DOHH2 (cell line): Measurements from ENCODE around the gene POR.

Source experiments
- H3F3A ChIP-seq: fragments of 200-600 bp; sonication (generic), shearing (Covaris generic); 2 replicates; pipeline ENCODE4 v1.6.0; 2016; ENCODE audit warnings: antibody characterized with exemption, mild to moderate bottlenecking; ENCODE audit not compliant: control insufficient read depth, insufficient read depth
- H3K27ac ChIP-seq: fragments of 200-600 bp; sonication (generic); 2 replicates; pipeline ENCODE4 v1.5.1; 2014; ENCODE audit warnings: low read depth, mild to moderate bottlenecking, low read length, moderate library complexity
- H3K27me3 ChIP-seq: fragments of 200-600 bp; sonication (generic); 2 replicates; pipeline ENCODE4 v1.6.1; 2014; ENCODE audit warnings: mild to moderate bottlenecking, low read length, mixed read lengths; ENCODE audit not compliant: control insufficient read depth
- H3K36me3 ChIP-seq: fragments of 200-600 bp; sonication (generic); 2 replicates; pipeline ENCODE4 v1.6.1; 2014; ENCODE audit warnings: mild to moderate bottlenecking, low read length, moderate library complexity, mixed read lengths; ENCODE audit not compliant: control insufficient read depth
- H3K4me1 ChIP-seq: fragments of 200-600 bp; sonication (generic); 2 replicates; pipeline ENCODE4 v1.6.1; 2014; ENCODE audit warnings: mild to moderate bottlenecking, low read length, mixed read lengths; ENCODE audit not compliant: control insufficient read depth
- H3K4me2 ChIP-seq: fragments of 200-600 bp; sonication (generic); 2 replicates; pipeline ENCODE4 v1.6.0; 2014; ENCODE audit warnings: mild to moderate bottlenecking, low read length, moderate library complexity
- H3K4me3 ChIP-seq: fragments of 200-600 bp; sonication (generic); 2 replicates; pipeline ENCODE4 v1.5.1; 2014; ENCODE audit warnings: mild to moderate bottlenecking, low read length, mixed read lengths
- H3K79me2 ChIP-seq: fragments of 200-600 bp; sonication (generic); 2 replicates; pipeline ENCODE4 v1.6.1; 2014; ENCODE audit warnings: mild to moderate bottlenecking, low read length, mixed read lengths; ENCODE audit not compliant: control insufficient read depth
- H3K9me2 ChIP-seq: fragments of 200-600 bp; sonication (generic); replicated peaks from 2 replicates; pipeline ENCODE4 v1.6.1; 2014; ENCODE audit warnings: mild to moderate bottlenecking, low read length, mixed read lengths; ENCODE audit not compliant: control insufficient read depth
- H3K9me3 ChIP-seq: fragments of 200-600 bp; sonication (generic); 2 replicates; pipeline ENCODE4 v1.6.1; 2014; ENCODE audit warnings: antibody characterized with exemption, low read length, mixed read lengths; ENCODE audit not compliant: control insufficient read depth, insufficient read depth
- H4K20me1 ChIP-seq: fragments of 200-600 bp; sonication (generic); 2 replicates; pipeline ENCODE4 v1.6.0; 2014; ENCODE audit warnings: low read depth, mild to moderate bottlenecking, antibody characterized with exemption, low read length, moderate library complexity; ENCODE audit not compliant: control insufficient read depth, insufficient read depth
- EZH2phosphoT487 ChIP-seq: fragments of 200-600 bp; sonication (generic); IDR thresholded peaks from 2 replicates; pipeline ENCODE4 v1.6.1; 2017; ENCODE audit warnings: borderline replicate concordance, mild to moderate bottlenecking, antibody characterized with exemption, low read length, moderate library complexity, mixed read lengths
- TF ChIP-seq, protein P1 (sequence below): fragments of 200-600 bp; sonication (generic); IDR thresholded peaks from one replicate; pipeline ENCODE4 v1.5.1; 2014; ENCODE audit warnings: antibody characterized with exemption, mild to moderate bottlenecking, low read depth, low read length; ENCODE audit not compliant: poor library complexity, severe bottlenecking

Gene POR

DNA sequence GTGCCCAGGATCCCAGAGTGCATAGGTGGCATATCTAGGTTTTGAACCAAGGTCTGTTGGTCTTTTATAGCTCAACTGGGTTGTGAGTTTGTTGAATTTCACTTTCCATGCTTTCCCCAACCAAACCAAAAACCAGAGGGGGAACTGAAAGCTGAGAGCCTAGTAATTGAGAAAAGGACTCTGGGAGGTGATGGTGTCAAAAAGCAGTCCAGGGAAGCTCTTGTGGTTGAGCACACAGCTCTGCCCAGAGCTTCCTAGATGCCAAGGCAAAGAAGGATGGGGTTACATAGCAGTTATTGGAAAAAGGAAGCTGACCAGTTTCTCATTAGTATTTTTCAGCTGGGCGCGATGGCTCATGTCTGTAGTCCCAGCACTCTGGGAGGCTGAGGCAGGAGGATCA is 9.9 kb downstream of the POR start:
- H3F3A ChIP-seq = no peaks in the 10 kb centered on the region
- no peak overlapping the region for H3K4me2 ChIP-seq
- H3K4me3 ChIP-seq = no peak overlapping the region
- H3K27me3 ChIP-seq = no peaks in the 10 kb centered on the region
- no peaks in the 10 kb centered on the region for H3K4me1 ChIP-seq
- H3K36me3 ChIP-seq = no peaks in the 10 kb centered on the region
- TF ChIP-seq, protein P1, sequence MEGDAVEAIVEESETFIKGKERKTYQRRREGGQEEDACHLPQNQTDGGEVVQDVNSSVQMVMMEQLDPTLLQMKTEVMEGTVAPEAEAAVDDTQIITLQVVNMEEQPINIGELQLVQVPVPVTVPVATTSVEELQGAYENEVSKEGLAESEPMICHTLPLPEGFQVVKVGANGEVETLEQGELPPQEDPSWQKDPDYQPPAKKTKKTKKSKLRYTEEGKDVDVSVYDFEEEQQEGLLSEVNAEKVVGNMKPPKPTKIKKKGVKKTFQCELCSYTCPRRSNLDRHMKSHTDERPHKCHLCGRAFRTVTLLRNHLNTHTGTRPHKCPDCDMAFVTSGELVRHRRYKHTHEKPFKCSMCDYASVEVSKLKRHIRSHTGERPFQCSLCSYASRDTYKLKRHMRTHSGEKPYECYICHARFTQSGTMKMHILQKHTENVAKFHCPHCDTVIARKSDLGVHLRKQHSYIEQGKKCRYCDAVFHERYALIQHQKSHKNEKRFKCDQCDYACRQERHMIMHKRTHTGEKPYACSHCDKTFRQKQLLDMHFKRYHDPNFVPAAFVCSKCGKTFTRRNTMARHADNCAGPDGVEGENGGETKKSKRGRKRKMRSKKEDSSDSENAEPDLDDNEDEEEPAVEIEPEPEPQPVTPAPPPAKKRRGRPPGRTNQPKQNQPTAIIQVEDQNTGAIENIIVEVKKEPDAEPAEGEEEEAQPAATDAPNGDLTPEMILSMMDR = no peak
- TF ChIP-seq EZH2phosphoT487 = no peak
- H3K27ac ChIP-seq = no peak overlapping the region
- H4K20me1 ChIP-seq = peaks cover 6% of the 10 kb centered on the region; the same call in 1 of the 2 replicates
- no peaks in the 10 kb centered on the region for H3K9me2 ChIP-seq
- peaks cover 16% of the 10 kb centered on the region for H3K79me2 ChIP-seq
- H3K9me3 ChIP-seq = no peaks in the 10 kb centered on the region

DNA sequence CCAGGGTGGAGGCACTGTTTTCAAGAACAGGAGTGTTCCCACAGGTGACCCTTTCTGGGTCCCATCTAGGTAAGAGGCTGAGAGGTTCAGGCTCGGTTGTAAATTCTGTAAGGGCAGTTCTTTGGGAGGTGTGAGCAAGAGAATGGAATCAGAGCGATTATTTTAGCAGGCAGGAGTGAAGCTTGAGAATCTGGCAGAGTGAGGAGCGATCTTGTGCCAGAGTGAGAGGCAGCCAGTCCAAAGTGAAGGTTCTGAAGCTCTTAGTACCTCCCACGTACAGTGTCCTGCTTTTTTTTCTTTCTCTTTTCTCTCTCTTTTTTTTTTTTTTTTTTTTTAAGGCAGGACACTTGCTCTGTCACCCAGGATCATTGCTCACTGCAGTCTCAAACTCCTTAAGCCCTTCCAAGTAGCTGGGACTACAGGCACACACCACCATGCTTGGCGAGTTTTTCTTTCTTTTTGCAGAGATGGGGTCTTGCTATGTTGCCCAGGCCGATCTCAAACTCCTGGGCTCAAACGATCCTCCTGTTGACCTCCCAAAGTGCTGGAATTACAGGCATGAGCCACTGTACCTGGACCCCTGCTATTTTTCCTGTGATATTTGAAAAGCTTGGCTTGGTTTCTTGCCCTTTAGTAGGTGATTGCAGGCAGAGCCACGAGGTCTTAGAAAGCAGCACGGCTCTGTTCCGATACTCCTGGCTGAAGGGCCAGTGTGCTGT is 10.9 kb downstream of the POR start:
- H3K9me3 ChIP-seq = no peaks in the 10 kb centered on the region
- TF ChIP-seq, protein P1 = no peak
- TF ChIP-seq EZH2phosphoT487 = no peak
- H3K4me1 ChIP-seq = no peaks in the 10 kb centered on the region
- H3K36me3 ChIP-seq = no peaks in the 10 kb centered on the region
- peaks cover 6% of the 10 kb centered on the region for H4K20me1 ChIP-seq
- H3K79me2 ChIP-seq = peaks cover 12% of the 10 kb centered on the region
- H3K27ac ChIP-seq = no peak overlapping the region
- H3K9me2 ChIP-seq = no peaks in the 10 kb centered on the region
- H3K4me3 ChIP-seq = no peak overlapping the region
- H3K4me2 ChIP-seq = no peak overlapping the region
- H3F3A ChIP-seq = no peaks in the 10 kb centered on the region
- H3K27me3 ChIP-seq = no peaks in the 10 kb centered on the region

DNA sequence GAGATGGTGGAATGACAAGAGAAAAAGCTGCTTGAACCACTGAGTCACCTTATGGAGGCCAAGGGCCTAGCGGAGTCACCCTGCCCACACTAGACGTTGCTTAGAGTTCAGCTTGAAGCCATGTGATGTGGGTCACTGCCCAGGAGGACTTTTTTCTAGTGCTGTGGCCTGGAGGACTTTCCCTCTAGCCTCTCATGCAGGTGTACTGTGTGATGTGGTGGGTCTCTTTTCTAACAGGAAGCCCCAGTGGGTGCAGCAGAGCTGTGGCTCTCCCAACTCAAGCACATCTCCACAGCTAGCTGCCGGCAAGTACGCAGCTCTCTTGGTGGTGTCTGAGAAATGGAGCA is 13.6 kb downstream of the POR start:
- no peaks in the 10 kb centered on the region for H3F3A ChIP-seq
- H3K4me2 ChIP-seq = no peak overlapping the region
- no peak overlapping the region for H3K4me3 ChIP-seq
- no peaks in the 10 kb centered on the region for H3K9me2 ChIP-seq
- no peaks in the 10 kb centered on the region for H3K27me3 ChIP-seq
- H3K27ac ChIP-seq = no peak overlapping the region
- peaks cover 10% of the 10 kb centered on the region for H4K20me1 ChIP-seq
- no peaks in the 10 kb centered on the region for H3K9me3 ChIP-seq
- H3K36me3 ChIP-seq = no peaks in the 10 kb centered on the region
- TF ChIP-seq, protein P1 = no peak
- TF ChIP-seq EZH2phosphoT487 = no peak
- H3K4me1 ChIP-seq = no peaks in the 10 kb centered on the region
- H3K79me2 ChIP-seq = no peaks in the 10 kb centered on the region; the same call in 1 of the 2 replicates
